H1 (cell line): ENCODE results near the gene STAU1. TPM values are rescaled to one million over a fixed set of nuclear protein-coding genes. Genes with fewer than 3 reads are reported as not detected.

Experiments
- CTCF ChIA-PET: fragments of 300-600 bp; sonication (Branson Sonifier 250); formaldehyde crosslinking; loops from one replicate; lab custom pipeline; 2021; ENCODE audit not compliant: partially characterized antibody; lab: Charles Lee
- POLR2A ChIA-PET: fragments of 300-600 bp; sonication (Branson Sonifier 250); formaldehyde crosslinking; loops from one replicate; lab custom pipeline; 2021; ENCODE audit warnings: inconsistent platforms; ENCODE audit not compliant: partially characterized antibody; lab: Charles Lee
- DNase-seq, 2 experiments: peaks; one replicate each; pipeline versions ENCODE4 v3.0.0 to v3.0.0-alpha.2; 2010 to 2022; ENCODE audit warnings: low spot score in 2 of 2, low read depth in 1 of 2, mixed read lengths in 1 of 2
- FAIRE-seq: peaks from 2 replicates; lab custom pipeline; 2011; peaks lifted over from hg19 to GRCh38; lab: Jason Lieb, UNC
- H2AFZ ChIP-seq: 2 replicates; pipeline ENCODE4 v1.8.1; 2012; ENCODE audit warnings: low read length, inconsistent platforms
- H2AK5ac ChIP-seq: 2 replicates; pipeline ENCODE4 v1.6.1; 2013; ENCODE audit warnings: low read depth, low read length
- H2BK120ac ChIP-seq: replicated peaks from 2 replicates; pipeline ENCODE3; 2013; ENCODE audit warnings: low read depth, low read length, inconsistent platforms
- H2BK12ac ChIP-seq: 2 replicates; pipeline ENCODE4 v1.6.1; 2013; ENCODE audit warnings: low read depth, low read length
- H2BK15ac ChIP-seq: 2 replicates; pipeline ENCODE4 v1.6.1; 2013; ENCODE audit warnings: low read length
- H2BK20ac ChIP-seq: 2 replicates; pipeline ENCODE4 v1.6.1; 2013; ENCODE audit warnings: low read length
- H2BK5ac ChIP-seq: 2 replicates; pipeline ENCODE4 v1.6.1; 2013; ENCODE audit warnings: low read depth, low read length
- H3K14ac ChIP-seq: 2 replicates; pipeline ENCODE4 v1.6.1; 2013; ENCODE audit warnings: inconsistent platforms; ENCODE audit not compliant: insufficient read length
- H3K18ac ChIP-seq: 2 replicates; pipeline ENCODE4 v1.6.1; 2013; ENCODE audit warnings: low read length; ENCODE audit errors: extremely low read depth
- H3K23ac ChIP-seq: 2 replicates; pipeline ENCODE4 v1.6.1; 2013; ENCODE audit warnings: inconsistent platforms; ENCODE audit not compliant: insufficient read length
- H3K23me2 ChIP-seq: 2 replicates; pipeline ENCODE4 v1.6.1; 2013; ENCODE audit warnings: low read depth, low read length
- H3K27ac ChIP-seq: 2 replicates; pipeline ENCODE4 v1.6.1; 2011; ENCODE audit warnings: low read depth, low read length, inconsistent platforms
- H3K27me3 ChIP-seq, 4 experiments: replicated peaks in 1 of 4; 1 replicate in 1 of 4; 2 replicates in 3 of 4; pipeline versions ENCODE4 v1.6.1 to v1.8.1; 2011 to 2013; ENCODE audit warnings: low read length in 3 of 4, mild to moderate bottlenecking in 3 of 4, inconsistent platforms in 2 of 4, mixed read lengths in 2 of 4, moderate library complexity in 1 of 4; ENCODE audit not compliant: control insufficient read depth in 3 of 4, insufficient read depth in 3 of 4; ENCODE audit errors: extremely low read depth in 1 of 4
- H3K36me3 ChIP-seq, 4 experiments: 2 replicates each; pipeline versions ENCODE4 v1.6.1 to v1.8.1; 2011 to 2013; ENCODE audit warnings: mild to moderate bottlenecking in 4 of 4, low read length in 3 of 4, moderate library complexity in 2 of 4, control low read depth in 1 of 4, inconsistent platforms in 1 of 4; ENCODE audit not compliant: insufficient read depth in 4 of 4, control insufficient read depth in 2 of 4
- H3K4ac ChIP-seq: replicated peaks from 2 replicates; pipeline ENCODE3; 2013; ENCODE audit warnings: low read length, low read depth, mixed read lengths, inconsistent platforms; ENCODE audit not compliant: insufficient read length
- H3K4me1 ChIP-seq, 4 experiments: replicated peaks in 1 of 4; 1 replicate in 1 of 4; 2 replicates in 3 of 4; pipeline versions ENCODE4 v1.6.1 to v1.8.1; 2011 to 2013; ENCODE audit warnings: low read length in 3 of 4, inconsistent platforms in 2 of 4, mixed read lengths in 1 of 4; ENCODE audit not compliant: insufficient read depth in 4 of 4, control insufficient read depth in 3 of 4
- H3K4me2 ChIP-seq, 2 experiments: 2 replicates each; pipeline versions ENCODE4 v1.6.1 to v1.8.1; 2011 to 2013; ENCODE audit warnings: low read depth in 2 of 2, low read length in 2 of 2, control low read depth in 1 of 2, inconsistent platforms in 1 of 2, mild to moderate bottlenecking in 1 of 2; ENCODE audit not compliant: insufficient read depth in 1 of 2
- H3K4me3 ChIP-seq, 4 experiments: fragments of 200-600, 300-600 bp in 1 of 4; sonication (generic), shearing (Covaris generic), sonication (Bioruptor Twin) in 1 of 4; 2 replicates each; pipeline versions ENCODE4 v1.5.1 to v1.8.1; 2011 to 2016; ENCODE audit warnings: low read length in 4 of 4, low read depth in 3 of 4, control low read depth in 2 of 4, inconsistent platforms in 2 of 4, mild to moderate bottlenecking in 2 of 4, mixed read lengths in 1 of 4, moderate library complexity in 1 of 4; ENCODE audit not compliant: insufficient read depth in 2 of 4; ENCODE audit errors: extremely low read depth in 1 of 4
- H3K56ac ChIP-seq: replicated peaks from 2 replicates; pipeline ENCODE3; 2013; ENCODE audit warnings: low read depth, mild to moderate bottlenecking, mixed read lengths, low read length, inconsistent platforms; ENCODE audit not compliant: insufficient read length
- H3K79me1 ChIP-seq: 2 replicates; pipeline ENCODE4 v1.6.1; 2013; ENCODE audit warnings: low read depth, low read length, control low read depth
- H3K79me2 ChIP-seq, 2 experiments: 2 replicates each; pipeline versions ENCODE4 v1.6.1 to v1.8.1; 2012 to 2013; ENCODE audit warnings: low read length in 2 of 2, mild to moderate bottlenecking in 2 of 2, inconsistent platforms in 1 of 2; ENCODE audit not compliant: insufficient read depth in 2 of 2, control insufficient read depth in 1 of 2
- H3K9ac ChIP-seq, 4 experiments: replicated peaks in 1 of 4; 1 replicate in 1 of 4; 2 replicates in 3 of 4; pipeline versions ENCODE4 v1.6.1 to v1.8.1; 2011 to 2013; ENCODE audit warnings: low read depth in 3 of 4, low read length in 3 of 4, control low read depth in 2 of 4, mild to moderate bottlenecking in 2 of 4, moderate library complexity in 2 of 4, inconsistent platforms in 1 of 4; ENCODE audit errors: extremely low read depth in 1 of 4
- H3K9me3 ChIP-seq, 2 experiments: 2 replicates each; pipeline versions ENCODE4 v1.6.1 to v1.8.1; 2012 to 2013; ENCODE audit warnings: mild to moderate bottlenecking in 2 of 2, moderate library complexity in 2 of 2, control low read depth in 1 of 2, inconsistent platforms in 1 of 2, low read depth in 1 of 2, low read length in 1 of 2, mixed read lengths in 1 of 2; ENCODE audit not compliant: insufficient read depth in 2 of 2
- H4K20me1 ChIP-seq, 2 experiments: replicated peaks in 1 of 2; 2 replicates each; pipeline versions ENCODE3 to v1.8.1; 2011 to 2013; ENCODE audit warnings: inconsistent platforms in 2 of 2, low read length in 2 of 2, mild to moderate bottlenecking in 1 of 2; ENCODE audit not compliant: insufficient read depth in 2 of 2, control insufficient read depth in 1 of 2
- H4K5ac ChIP-seq: 2 replicates; pipeline ENCODE4 v1.6.1; 2013; ENCODE audit warnings: low read length, low read depth, mixed read lengths, inconsistent platforms; ENCODE audit not compliant: insufficient read length
- H4K8ac ChIP-seq: 2 replicates; pipeline ENCODE4 v1.8.0; 2013; ENCODE audit warnings: mild to moderate bottlenecking, moderate library complexity, low read length, inconsistent platforms; ENCODE audit not compliant: insufficient read depth; ENCODE audit errors: extremely low read depth
- H4K91ac ChIP-seq: replicated peaks from 2 replicates; pipeline ENCODE3; 2013; ENCODE audit warnings: low read length, mixed read lengths, inconsistent platforms; ENCODE audit not compliant: insufficient read length
- ASH2L ChIP-seq: fragments of 200-600, 300-600 bp; sonication (generic); IDR thresholded peaks from one replicate; pipeline ENCODE4 v1.7.1; 2017; ENCODE audit warnings: low read length
- ATF3 ChIP-seq: IDR thresholded peaks from 2 replicates; pipeline ENCODE4 v1.6.1; 2011; ENCODE audit warnings: low read depth, mild to moderate bottlenecking, low read length; ENCODE audit not compliant: insufficient read depth
- BACH1 ChIP-seq: IDR thresholded peaks from 2 replicates; pipeline ENCODE4 v1.6.1; 2012; ENCODE audit warnings: low read length, improper control_type of control experiment
- EGR1 ChIP-seq: IDR thresholded peaks from 2 replicates; pipeline ENCODE4 v1.6.1; 2011; ENCODE audit warnings: low read depth, low read length, borderline replicate concordance
- FOSL1 ChIP-seq: IDR thresholded peaks from 2 replicates; pipeline ENCODE4 v1.6.1; 2011; ENCODE audit warnings: mild to moderate bottlenecking, low read depth, low read length, moderate library complexity; ENCODE audit not compliant: insufficient read depth
- JUND ChIP-seq: IDR thresholded peaks from 2 replicates; pipeline ENCODE4 v1.6.1; 2011; ENCODE audit warnings: mild to moderate bottlenecking, improper control_type of control experiment, low read length
- POLR2AphosphoS5 ChIP-seq: IDR thresholded peaks from 2 replicates; pipeline ENCODE4 v1.6.1; 2011; ENCODE audit warnings: low read depth, low read length
- POU5F1 ChIP-seq: IDR thresholded peaks from 2 replicates; pipeline ENCODE4 v1.6.1; 2011; ENCODE audit warnings: low read depth, mild to moderate bottlenecking, low read length, moderate library complexity
- RXRA ChIP-seq: IDR thresholded peaks from 2 replicates; pipeline ENCODE4 v1.6.1; 2011; ENCODE audit warnings: low read depth, mild to moderate bottlenecking, low read length, moderate library complexity; ENCODE audit not compliant: insufficient read depth
- SP4 ChIP-seq: IDR thresholded peaks from 2 replicates; pipeline ENCODE4 v1.6.1; 2012; ENCODE audit warnings: low read length, inconsistent platforms
- SUZ12 ChIP-seq: fragments of 200-600 bp; sonication (generic); IDR thresholded peaks from 2 replicates; pipeline ENCODE4 v1.6.1; 2012; ENCODE audit warnings: mild to moderate bottlenecking, inconsistent platforms, low read length, moderate library complexity, mixed read lengths
- TAF7 ChIP-seq: optimal IDR thresholded peaks from 2 replicates; pipeline ENCODE3; 2011; ENCODE audit warnings: low read depth, mild to moderate bottlenecking, inconsistent platforms, low read length, moderate library complexity, borderline replicate concordance
- TEAD4 ChIP-seq: IDR thresholded peaks from 2 replicates; pipeline ENCODE4 v1.6.1; 2012; ENCODE audit warnings: low read depth, low read length, inconsistent platforms, mixed read lengths
- WGBS, 2 experiments: shearing (Covaris generic) in 1 of 2; methylation state at CpG; one replicate each; pipeline versions ENCODE4 v1.1.6 to v1.1.7; 2013 to 2015; ENCODE audit warnings: low lambda C conversion rate in 2 of 2, mixed read lengths in 2 of 2, inconsistent platforms in 1 of 2, low coverage in 1 of 2, missing lambda C conversion rate in 1 of 2; ENCODE audit not compliant: insufficient replicate concordance in 2 of 2, insufficient coverage in 1 of 2, insufficient read length in 1 of 2; ENCODE audit errors: extremely low coverage in 1 of 2, missing lambda C conversion rate in 1 of 2; 5-methylcytosine and 5-hydroxymethylcytosine counted together
- polyA plus RNA-seq, 7 experiments: library from polyadenylated mRNA; depleted of rRNA in 3 of 7; stranded (reverse) in 5 of 7; unstranded in 2 of 7; fragments of >200 nt in 5 of 7; fragments of 200-250 nt in 2 of 7; gene quantifications; 1 replicate in 5 of 7; 2 replicates in 1 of 7; 4 replicates in 1 of 7; pipeline versions ENCODE4 v1.2.1 to v1.2.3, GENCODE V29; 2011 to 2013; ENCODE audit warnings: missing spikeins in 2 of 7, mixed read lengths in 2 of 7
- total RNA-seq: library from RNA; stranded (reverse); fragmentation: NEBNext Ultra II Directional; extraction: Animal tissue kit (Norgen Biotek cat#: 25700); gene quantifications from 2 replicates; pipeline ENCODE4 v1.2.1, GENCODE V29; 2021

STAU1 gene
- total and polyA plus RNA-seq, 2 of the 8 experiments (the other 6 are each of a cell fraction or from before 2014, with no cell fraction given), result 41.4 to 107 TPM

- Histone ChIP-seq H3K4me2 (no peak overlapping the region), H4K5ac (no peak overlapping the region), H4K91ac (no peak overlapping the region), H2AK5ac (no peak overlapping the region), H2BK120ac (no peak overlapping the region), H3K9me3 (no peaks in the 10 kb centered on the region), H2BK20ac (no peak overlapping the region), H3K14ac (no peak overlapping the region), H3K36me3 (no peaks in the 10 kb centered on the region; a peak in 1 of 8 replicates), H3K56ac (no peak overlapping the region), H3K23ac (no peak overlapping the region), H3K4me3 (no peak overlapping the region), H4K8ac (no peak overlapping the region), H4K20me1 (peaks cover 7 to 15% of the 10 kb centered on the region in 2 experiments), H3K23me2 (peaks cover 8% of the 10 kb centered on the region), H3K79me1 (peaks cover 4% of the 10 kb centered on the region), H2BK12ac (no peak overlapping the region), H2BK5ac (no peak overlapping the region), H3K9ac (no peak overlapping the region), H2BK15ac (no peak overlapping the region), H3K27me3 (no peaks in the 10 kb centered on the region), H3K4ac (no peak overlapping the region), H3K27ac (no peak overlapping the region), H3K18ac (no peak overlapping the region), H2AFZ (no peak overlapping the region), H3K4me1 (peaks cover 0 to 4% (median 0%) of the 10 kb centered on the region in 4 experiments; a peak in 3 of 7 replicates), H3K79me2 (peaks cover 27 to 73% of the 10 kb centered on the region in 2 experiments)
- WGBS, 2 experiments, result 91% methylated on average over 6 of the region's 6 CpGs; no CpG with 5 or more reads in 1 of the 2 experiments
- DNase-seq, result no peak
- ChIA-PET CTCF (interaction anchor here (0.6 to 3.0 kb wide), 5 partner anchors 17 to 74 kb away, joined by 3 to 11 read pairs (median 6); no protein-coding TSS in a partner anchor), POLR2A (interaction anchor here (0.8 to 0.9 kb wide), 2 partner anchors 45 to 139 kb away, joined by 3 read pairs; no protein-coding TSS in a partner anchor)
- no peak for FAIRE-seq
- TF ChIP-seq POLR2AphosphoS5 (no peak), ATF3 (no peak), FOSL1 (no peak), POU5F1 (no peak), SP4 (no peak), JUND (no peak), RXRA (no peak), TEAD4 (no peak), SUZ12 (no peak), EGR1 (no peak), ASH2L (no peak), BACH1 (no peak), TAF7 (no peak)
Measured at GRCh38 chr20:49185071-49185761, 2.9 kb downstream of the STAU1 start.
